Spleen (tissue), 11 donors: ENCODE results near the gene PMM1. TPM values are rescaled to one million over a fixed set of nuclear protein-coding genes. Genes with fewer than 3 reads are reported as not detected.
"Not testable (repeated sequence)": the region's sequence is repeated elsewhere in the genome, so short reads cannot be mapped to it uniquely, and the experiment has no call there.

Source experiments
- DNase-seq: peaks from one replicate; pipeline ENCODE4 v3.0.0-alpha.2; 2020
- H3K27ac ChIP-seq, 8 donors: fragments of 200-600 bp; sonication (generic) in 7 of 8; 1 replicate in 4 of 8; 2 replicates in 4 of 8; pipeline versions ENCODE4 v1.5.0 to v1.8.0; 2016 to 2021; ENCODE audit warnings: inconsistent platforms in 4 of 8, mild to moderate bottlenecking in 4 of 8, moderate library complexity in 1 of 8
- H3K27me3 ChIP-seq, 7 donors: fragments of 200-600 bp; sonication (generic) in 6 of 7; replicated peaks in 1 of 7; 1 replicate in 4 of 7; 2 replicates in 3 of 7; pipeline versions ENCODE4 v1.5.0 to v1.8.0; 2016 to 2021; ENCODE audit warnings: inconsistent platforms in 3 of 7, mild to moderate bottlenecking in 1 of 7
- H3K36me3 ChIP-seq, 6 donors: fragments of 200-600 bp; sonication (generic) in 5 of 6; 1 replicate in 4 of 6; 2 replicates in 2 of 6; pipeline versions ENCODE4 v1.5.0 to v1.8.0; 2016 to 2021; ENCODE audit warnings: inconsistent platforms in 2 of 6
- H3K4me1 ChIP-seq, 6 donors: fragments of 200-600 bp; sonication (generic) in 5 of 6; 1 replicate in 3 of 6; 2 replicates in 3 of 6; pipeline versions ENCODE4 v1.5.0 to v1.8.0; 2016 to 2021; ENCODE audit warnings: inconsistent platforms in 3 of 6
- H3K4me3 ChIP-seq, 8 donors: fragments of 200-600 bp; sonication (generic) in 7 of 8; 1 replicate in 4 of 8; 2 replicates in 4 of 8; pipeline versions ENCODE4 v1.5.0 to v1.8.0; 2016 to 2021; ENCODE audit warnings: inconsistent platforms in 4 of 8, mild to moderate bottlenecking in 4 of 8, moderate library complexity in 2 of 8
- H3K9me3 ChIP-seq, 8 donors: fragments of 200-600 bp; sonication (generic) in 7 of 8; 1 replicate in 4 of 8; 2 replicates in 4 of 8; pipeline versions ENCODE4 v1.5.0 to v1.8.0; 2016 to 2021; ENCODE audit warnings: inconsistent platforms in 4 of 8
- CTCF ChIP-seq, 11 experiments: fragments of 200-600 bp in 7 of 11; fragments of 450-650 bp in 4 of 11; sonication (generic) in 4 of 11; IDR thresholded peaks in 8 of 11; conservative IDR thresholded peaks in 3 of 11; 1 replicate in 7 of 11; 2 replicates in 4 of 11; pipeline versions ENCODE4 v1.4.0 to v1.8.0; 2016 to 2021; ENCODE audit warnings: antibody characterized with exemption in 11 of 11, inconsistent platforms in 4 of 11, mild to moderate bottlenecking in 1 of 11
- POLR2A ChIP-seq, 3 donors: fragments of 450-650 bp; IDR thresholded peaks; one replicate each; pipeline ENCODE4 v1.5.1; 2017; ENCODE audit warnings: antibody characterized with exemption in 3 of 3, mild to moderate bottlenecking in 1 of 3
- POLR2AphosphoS5 ChIP-seq, 3 donors: sonication (generic); formaldehyde crosslinking; IDR thresholded peaks; one replicate each; pipeline ENCODE4 v1.5.1; 2017; ENCODE audit warnings: antibody characterized with exemption in 3 of 3
- WGBS, 5 donors: extraction: QIAGEN DNeasy Blood & Tissue Kit in 3 of 5; methylation state at CpG; one replicate each; pipeline versions ENCODE4 v1.1.5 to v1.1.7; 2013 to 2018; 5-methylcytosine and 5-hydroxymethylcytosine counted together
- intact Hi-C: fragments of 100-400 bp; cut with DNase I; formaldehyde crosslinking; loops from one replicate; pipeline ENCODE4 v1.15.0; 2023; ENCODE audit warnings: low total_unique reads
- polyA plus RNA-seq, 3 donors: library from polyadenylated mRNA; stranded (reverse); fragments of 200-250 nt; gene quantifications; one replicate each; pipeline ENCODE4 v1.2.1, GENCODE V29; 2013
- total RNA-seq, 7 donors: library from RNA; depleted of rRNA in 3 of 7; stranded (reverse); fragments of >200 nt in 3 of 7; fragmentation: NEBNext Ultra II Directional in 4 of 7; extraction: Animal tissue kit (Norgen Biotek cat#: 25700) in 4 of 7; gene quantifications; one replicate each; pipeline versions ENCODE4 v1.1.0 to v1.2.1, GENCODE V29; 2016 to 2021
- donor health status: healthy with polysubstance abuse.
- donor health status: DM: no; HTN: no; CAD: no; lungs with moderate emphysema.
- donor health status: DM: no; HTN: no; CAD: no.
- donor health status: Bipolar disorder and iron deficiency.
- donor health status: healthy.
- donor health status: DM: no; HTN: no; CAD: no.
- donor health status: DM: yes; HTN: yes; CAD: no.

PMM1 gene
- total and polyA plus RNA-seq, 10 donors: 15.1 to 25.0 (median 17.0) TPM

GRCh38 chr22:41595703-41596102, 6.1 kb upstream of the PMM1 start:
- TF ChIP-seq POLR2A (IDR thresholded peaks at IDR 0.05) (no peak), CTCF (IDR thresholded peaks at IDR 0.05 in 8 of 11, conservative IDR thresholded peaks at IDR 0.05 in 3 of 11) (no peak), POLR2AphosphoS5 (IDR thresholded peaks at IDR 0.05) (no peak)
- H3K4me1 ChIP-seq: peaks cover 0 to 9% (median under 1%) of the 10 kb centered on the region in 6 donors
- no peaks in the 10 kb centered on the region for H3K9me3 ChIP-seq
- WGBS, 5 donors: 85 to 95% (median 91%) methylated on average over 5 of the region's 5 CpGs
- no peak overlapping the region for H3K4me3 ChIP-seq
- DNase-seq: peak; percentile 25
- no peak overlapping the region for H3K27ac ChIP-seq
- intact Hi-C loops: no loop called here
- H3K27me3 ChIP-seq: no peaks in the 10 kb centered on the region
- peaks cover 0 to 26% (median 10%) of the 10 kb centered on the region in 6 donors for H3K36me3 ChIP-seq

GRCh38 chr22:41593336-41593960, 3.8 kb upstream of the PMM1 start:
- peak in 1 of 3 donors; percentile 14 for TF ChIP-seq POLR2AphosphoS5 (IDR thresholded peaks at IDR 0.05)
- 94 to 98% (median 97%) methylated on average over 27 to 51 of the region's 51 CpGs for WGBS, 5 donors
- intact Hi-C loops, H3K27me3 ChIP-seq, H3K4me3 ChIP-seq, H3K9me3 ChIP-seq, H3K27ac ChIP-seq, H3K36me3 ChIP-seq: not testable (repeated sequence)
- peak; percentile 77 for DNase-seq
- peaks cover 9 to 27% (median 16%) of the 10 kb centered on the region in 6 donors for H3K4me1 ChIP-seq

GRCh38 chr22:41587347-41587723, 2.3 kb downstream of the PMM1 start:
- DNase-seq: no peak
- TF ChIP-seq POLR2A (IDR thresholded peaks at IDR 0.05): no peak
- TF ChIP-seq POLR2AphosphoS5 (IDR thresholded peaks at IDR 0.05): no peak
- TF ChIP-seq CTCF (IDR thresholded peaks at IDR 0.05 in 8 of 11, conservative IDR thresholded peaks at IDR 0.05 in 3 of 11): no peak
- Histone ChIP-seq H3K27ac (no peak overlapping the region), H3K9me3 (no peaks in the 10 kb centered on the region), H3K4me1 (peaks cover 10 to 32% (median 20%) of the 10 kb centered on the region in 6 donors), H3K27me3 (no peaks in the 10 kb centered on the region), H3K4me3 (no peak overlapping the region), H3K36me3 (peaks cover 0 to 35% (median 25%) of the 10 kb centered on the region in 6 donors)
- intact Hi-C loops: no loop called here
- WGBS, 5 donors: 94 to 98% (median 96%) methylated on average over 7 of the region's 7 CpGs

- no peaks in the 10 kb centered on the region for H3K9me3 ChIP-seq
- H3K4me1 ChIP-seq: peaks cover 10 to 31% (median 20%) of the 10 kb centered on the region in 6 donors
- DNase-seq: no peak
- no peaks in the 10 kb centered on the region for H3K27me3 ChIP-seq
- intact Hi-C loops: no loop called here
- no peak for TF ChIP-seq POLR2A (IDR thresholded peaks at IDR 0.05)
- no peak for TF ChIP-seq CTCF (IDR thresholded peaks at IDR 0.05 in 8 of 11, conservative IDR thresholded peaks at IDR 0.05 in 3 of 11)
- TF ChIP-seq POLR2AphosphoS5 (IDR thresholded peaks at IDR 0.05): no peak
- H3K27ac ChIP-seq: no peak overlapping the region
- 93 to 100% (median 96%) methylated on average over 7 of the region's 7 CpGs for WGBS, 5 donors
- H3K4me3 ChIP-seq: no peak overlapping the region
- H3K36me3 ChIP-seq: peaks cover 0 to 49% (median 34%) of the 10 kb centered on the region in 6 donors
These were observed 3.7 kb downstream of the PMM1 start for GRCh38 chr22:41585898-41586297.
